GM19025 (cell line): ENCODE data around the gene COL6A3.

Source experiments
- ATAC-seq: cut with Tn5 transposase; IDR thresholded peaks from one replicate; pipeline ENCODE4 v1.9.1; 2021; ENCODE audit warnings: mild to moderate bottlenecking, low read depth, moderate library complexity; ENCODE audit not compliant: unreplicated experiment

COL6A3 gene, protein sequence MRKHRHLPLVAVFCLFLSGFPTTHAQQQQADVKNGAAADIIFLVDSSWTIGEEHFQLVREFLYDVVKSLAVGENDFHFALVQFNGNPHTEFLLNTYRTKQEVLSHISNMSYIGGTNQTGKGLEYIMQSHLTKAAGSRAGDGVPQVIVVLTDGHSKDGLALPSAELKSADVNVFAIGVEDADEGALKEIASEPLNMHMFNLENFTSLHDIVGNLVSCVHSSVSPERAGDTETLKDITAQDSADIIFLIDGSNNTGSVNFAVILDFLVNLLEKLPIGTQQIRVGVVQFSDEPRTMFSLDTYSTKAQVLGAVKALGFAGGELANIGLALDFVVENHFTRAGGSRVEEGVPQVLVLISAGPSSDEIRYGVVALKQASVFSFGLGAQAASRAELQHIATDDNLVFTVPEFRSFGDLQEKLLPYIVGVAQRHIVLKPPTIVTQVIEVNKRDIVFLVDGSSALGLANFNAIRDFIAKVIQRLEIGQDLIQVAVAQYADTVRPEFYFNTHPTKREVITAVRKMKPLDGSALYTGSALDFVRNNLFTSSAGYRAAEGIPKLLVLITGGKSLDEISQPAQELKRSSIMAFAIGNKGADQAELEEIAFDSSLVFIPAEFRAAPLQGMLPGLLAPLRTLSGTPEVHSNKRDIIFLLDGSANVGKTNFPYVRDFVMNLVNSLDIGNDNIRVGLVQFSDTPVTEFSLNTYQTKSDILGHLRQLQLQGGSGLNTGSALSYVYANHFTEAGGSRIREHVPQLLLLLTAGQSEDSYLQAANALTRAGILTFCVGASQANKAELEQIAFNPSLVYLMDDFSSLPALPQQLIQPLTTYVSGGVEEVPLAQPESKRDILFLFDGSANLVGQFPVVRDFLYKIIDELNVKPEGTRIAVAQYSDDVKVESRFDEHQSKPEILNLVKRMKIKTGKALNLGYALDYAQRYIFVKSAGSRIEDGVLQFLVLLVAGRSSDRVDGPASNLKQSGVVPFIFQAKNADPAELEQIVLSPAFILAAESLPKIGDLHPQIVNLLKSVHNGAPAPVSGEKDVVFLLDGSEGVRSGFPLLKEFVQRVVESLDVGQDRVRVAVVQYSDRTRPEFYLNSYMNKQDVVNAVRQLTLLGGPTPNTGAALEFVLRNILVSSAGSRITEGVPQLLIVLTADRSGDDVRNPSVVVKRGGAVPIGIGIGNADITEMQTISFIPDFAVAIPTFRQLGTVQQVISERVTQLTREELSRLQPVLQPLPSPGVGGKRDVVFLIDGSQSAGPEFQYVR (N-terminal part only)

GRCh38 chr2:237413777-237414661 is at the start of gene COL6A3:
Gene COL6A3, minus strand, starts transcription at chr2:237414164. Its CDS starts 17,347 bp downstream, at chr2:237396817.
- ATAC-seq, result no peak

DNA sequence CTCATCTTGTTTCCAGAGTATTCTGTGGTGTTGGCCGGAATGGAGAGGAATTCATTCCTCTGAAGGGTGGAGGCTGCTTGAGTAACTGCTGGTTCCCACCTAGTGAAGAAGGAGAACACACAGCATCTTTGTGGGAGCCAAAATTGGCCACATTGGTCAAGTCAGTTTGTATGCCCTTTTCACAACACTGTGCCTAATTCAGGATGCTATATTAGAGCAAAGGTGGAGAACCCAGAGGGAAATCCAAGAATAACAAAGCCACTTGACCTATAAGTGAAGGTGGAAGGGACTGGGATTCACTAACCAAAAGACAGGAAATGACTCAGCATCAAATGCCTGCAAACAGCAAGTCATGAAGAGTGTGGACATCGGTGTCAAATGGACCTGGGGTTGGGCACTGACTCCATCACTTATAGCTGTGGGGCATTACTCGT is 45.8 kb upstream of the COL6A3 start:
- no peak for ATAC-seq

DNA sequence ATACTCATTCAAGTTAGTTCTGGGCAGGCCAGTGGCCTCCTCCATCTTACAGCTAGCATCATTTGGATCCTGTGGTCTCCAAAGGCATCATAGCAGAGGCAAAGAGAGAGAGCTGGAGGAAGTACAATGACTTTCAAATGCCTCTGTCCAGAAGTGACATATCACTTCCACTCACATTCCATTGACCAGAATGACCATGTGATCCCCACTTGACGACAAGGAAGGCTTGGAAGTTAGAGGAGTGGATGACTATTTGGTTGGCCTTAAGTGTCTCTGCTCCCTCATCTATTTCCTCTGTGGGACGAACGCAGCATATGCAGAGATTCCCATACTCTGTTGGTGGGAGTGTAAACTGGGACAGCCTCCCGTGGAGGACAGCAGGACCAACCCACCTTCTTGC is 45.3 kb upstream of the COL6A3 start:
- no peak for ATAC-seq

GRCh38 chr2:237458519-237458918 is 44.6 kb upstream of the COL6A3 start:
- no peak for ATAC-seq

DNA sequence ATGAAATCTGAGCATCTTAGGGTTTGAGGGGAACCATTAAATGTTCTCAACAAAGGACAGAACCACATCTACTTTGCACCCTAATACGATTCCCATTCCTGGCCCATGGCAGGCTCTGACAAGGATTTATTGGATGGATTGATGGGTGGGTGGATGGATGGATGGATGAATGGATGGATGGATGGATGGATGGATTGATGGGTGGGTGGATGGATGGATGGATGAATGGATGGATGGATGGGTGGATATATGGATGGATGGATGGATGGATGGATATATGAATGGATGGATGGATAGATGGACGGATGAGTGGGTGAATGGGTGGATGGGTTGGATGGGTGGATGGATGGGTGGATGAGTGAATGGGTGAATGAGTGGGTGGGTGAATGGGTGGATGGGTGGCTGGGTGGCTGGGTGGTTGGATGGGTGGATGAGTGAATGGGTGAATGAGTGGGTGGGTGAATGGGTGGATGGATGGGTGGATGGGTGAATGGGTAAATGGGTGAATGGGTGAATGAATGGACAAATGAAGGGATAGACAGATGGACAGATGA is 43.5 kb upstream of the COL6A3 start:
- ATAC-seq, result no peak

DNA sequence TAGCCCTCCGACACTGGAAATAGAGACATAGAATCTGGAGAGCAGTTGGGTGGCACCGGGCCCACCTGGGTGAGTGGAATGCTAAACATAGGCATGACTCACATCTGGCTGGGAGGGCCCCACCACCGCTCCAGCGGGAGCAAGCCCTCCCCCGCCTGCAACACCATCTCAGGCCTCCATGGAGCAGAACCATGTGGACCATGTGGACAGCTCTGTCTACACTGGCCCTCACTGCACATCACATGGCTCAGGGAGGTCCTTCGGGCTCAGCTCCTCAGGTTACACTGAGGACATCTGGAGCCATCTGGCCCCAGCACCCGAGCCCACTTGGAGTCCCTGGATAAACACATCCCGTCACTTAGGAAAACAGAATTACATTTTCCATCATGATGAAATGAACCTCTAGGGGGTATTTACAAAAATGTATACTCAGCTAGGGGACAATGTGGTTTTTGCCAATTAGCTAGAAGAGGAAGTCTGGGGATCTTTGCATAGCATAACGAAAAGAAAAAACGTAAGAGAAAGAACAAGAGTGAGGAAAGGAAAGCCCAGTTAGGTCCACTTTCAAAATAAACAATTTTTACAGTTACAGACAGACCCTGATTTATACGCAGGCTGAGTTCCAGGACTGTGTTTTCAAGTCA is 42.4 kb upstream of the COL6A3 start:
- ATAC-seq, result no peak

DNA sequence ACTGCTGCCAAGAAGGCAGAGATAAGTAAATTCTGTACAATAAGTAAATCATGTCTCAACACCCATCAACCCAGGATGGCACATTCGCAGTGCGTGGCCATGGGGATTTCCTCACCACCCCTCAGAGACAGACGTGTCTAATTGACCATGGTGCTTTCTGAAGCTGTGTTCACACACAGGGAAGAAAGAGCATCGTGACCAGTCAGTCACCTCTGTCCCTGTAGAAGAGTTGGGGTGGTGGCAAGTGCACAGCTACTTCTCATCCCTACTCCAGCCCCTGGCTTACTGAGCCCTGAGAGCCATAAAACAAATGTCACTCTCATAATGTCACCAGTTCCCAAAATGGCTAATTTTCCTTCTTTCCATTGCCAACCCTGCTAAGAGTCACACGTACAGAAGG is 41.8 kb upstream of the COL6A3 start:
- ATAC-seq, result no peak

DNA sequence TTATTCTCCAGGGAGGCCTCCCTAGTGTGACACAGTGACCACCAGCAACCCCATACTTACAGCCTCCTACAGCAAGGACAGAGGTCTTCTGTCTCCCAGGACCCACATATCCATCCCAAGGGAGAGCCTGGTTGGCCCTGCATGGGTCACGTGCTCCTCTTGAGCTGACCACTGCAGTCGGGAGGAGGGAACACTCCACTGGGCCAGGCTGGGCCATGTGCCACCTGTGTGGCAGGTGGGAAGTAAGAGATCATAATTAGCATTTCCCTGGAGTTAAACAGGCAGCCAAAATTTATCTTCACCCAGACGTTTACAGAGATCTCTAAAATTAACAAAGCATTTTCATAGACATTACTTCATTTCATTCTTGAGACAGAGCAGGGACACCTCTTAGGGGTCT is 39.7 kb upstream of the COL6A3 start:
- no peak for ATAC-seq

DNA sequence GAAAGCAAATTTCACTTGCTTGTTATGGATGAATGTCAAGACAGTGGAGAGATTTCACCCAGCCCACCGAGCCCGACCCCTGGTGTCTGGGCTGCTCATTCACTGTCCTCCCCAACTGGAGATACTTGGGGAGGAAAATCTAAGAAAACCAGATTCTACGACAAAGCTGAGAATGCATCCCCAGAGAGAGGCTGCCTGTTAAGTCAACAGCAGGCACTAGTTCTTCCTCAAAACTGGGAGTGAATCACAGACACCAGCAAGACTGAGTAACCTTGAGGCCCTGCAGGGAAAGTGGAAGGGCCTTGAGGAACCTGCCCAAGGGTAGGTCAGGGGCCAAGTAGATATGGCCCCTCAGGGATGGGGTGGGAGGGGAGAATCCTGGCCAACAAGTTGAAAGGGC is 38.9 kb upstream of the COL6A3 start:
- no peak for ATAC-seq

- ATAC-seq, result no peak
These were observed 37.9 kb upstream of the COL6A3 start for GRCh38 chr2:237451643-237452469.

DNA sequence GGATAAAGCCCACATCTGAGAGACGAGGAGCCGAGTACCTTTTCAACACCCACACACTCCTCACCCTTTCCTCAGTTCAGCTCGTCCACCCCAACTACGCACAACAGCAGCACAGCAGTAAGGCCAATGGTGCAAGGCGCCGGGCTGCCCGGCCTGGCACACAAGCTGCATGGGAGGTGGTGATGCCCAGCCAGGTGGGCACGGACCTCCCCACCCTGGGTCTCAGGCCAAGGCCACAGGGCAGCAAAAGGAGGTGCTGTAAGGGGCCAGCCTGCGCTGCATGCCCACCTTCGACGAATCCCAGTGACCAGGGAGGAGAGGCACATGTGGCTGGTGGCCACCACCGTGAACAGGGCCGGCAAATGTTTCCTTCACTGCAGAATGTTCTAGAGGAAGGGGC is 36.6 kb upstream of the COL6A3 start:
- ATAC-seq, result no peak

GRCh38 chr2:237450108-237450507 is 36.1 kb upstream of the COL6A3 start:
- ATAC-seq, result no peak

- no peak for ATAC-seq
These were observed 35.4 kb upstream of the COL6A3 start for GRCh38 chr2:237449193-237449881.

DNA sequence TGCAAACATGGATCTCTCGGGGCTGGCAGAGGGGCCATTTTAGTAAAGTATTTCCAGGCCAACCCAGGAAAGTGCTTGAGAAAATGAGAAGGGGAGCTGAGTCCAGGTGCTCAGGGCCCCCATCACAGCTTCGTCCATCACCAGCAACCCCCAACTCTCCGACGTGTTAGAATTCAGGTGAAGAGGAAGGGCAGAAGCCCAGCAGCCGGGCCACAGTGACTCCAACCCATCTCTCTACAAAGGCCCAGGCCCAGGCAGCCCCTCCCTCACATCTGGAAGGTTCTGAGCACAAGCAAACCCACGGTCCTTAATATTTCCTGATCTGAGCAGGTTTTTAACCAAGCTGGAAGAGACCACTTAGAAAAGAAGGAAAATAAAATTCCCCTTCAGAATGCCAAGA is 34.7 kb upstream of the COL6A3 start:
- no peak for ATAC-seq

DNA sequence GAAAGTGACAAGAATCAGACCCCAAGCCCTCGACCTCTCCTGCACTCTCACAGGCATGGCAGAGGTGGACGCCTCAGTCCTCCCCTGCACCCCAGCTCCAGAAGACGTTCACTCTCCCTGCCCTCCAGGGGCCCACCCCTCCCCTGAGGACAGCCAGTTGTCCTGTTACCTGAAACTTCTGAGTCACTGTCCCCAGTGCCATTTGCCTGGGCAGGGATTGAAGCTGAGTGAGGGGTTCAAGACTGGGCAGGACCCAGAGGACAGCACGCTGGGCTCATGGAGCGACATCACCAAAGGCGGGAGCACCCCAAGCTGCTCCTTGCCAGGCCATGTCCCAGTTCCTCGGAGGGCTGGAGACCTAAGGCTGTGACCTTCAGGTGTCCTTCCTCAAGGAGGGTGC is 34.2 kb upstream of the COL6A3 start:
- no peak for ATAC-seq

GRCh38 chr2:237447496-237447895 is 33.5 kb upstream of the COL6A3 start:
- no peak for ATAC-seq

DNA sequence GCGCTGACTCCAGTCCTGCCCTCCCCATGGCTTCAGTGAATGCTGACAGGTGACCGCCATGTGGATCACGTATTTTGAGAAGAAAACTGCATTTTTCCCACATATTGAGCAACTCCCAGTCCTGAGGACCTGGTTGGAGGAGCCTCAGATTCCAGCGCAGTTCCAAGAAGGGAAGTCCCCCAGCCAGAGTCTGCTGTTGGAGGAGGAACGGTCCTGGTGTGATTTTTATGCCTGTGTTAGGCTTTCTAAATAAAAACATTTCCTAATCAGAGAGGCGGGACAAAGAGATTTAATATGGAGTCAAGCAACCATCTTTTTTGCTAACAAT is 32.3 kb upstream of the COL6A3 start:
- no peak for ATAC-seq
